SHP77 (cell line): Measurements from ENCODE around the gene MAP3K20.
"Not testable (repeated sequence)": the region's sequence is repeated elsewhere in the genome, so short reads cannot be mapped to it uniquely, and the experiment has no call there.

ENCODE experiments used
- DNase-seq, 2 experiments: peaks; one replicate each; lab custom pipeline; 2025; lab: John Stamatoyannopoulos, UW

MAP3K20 gene

DNA sequence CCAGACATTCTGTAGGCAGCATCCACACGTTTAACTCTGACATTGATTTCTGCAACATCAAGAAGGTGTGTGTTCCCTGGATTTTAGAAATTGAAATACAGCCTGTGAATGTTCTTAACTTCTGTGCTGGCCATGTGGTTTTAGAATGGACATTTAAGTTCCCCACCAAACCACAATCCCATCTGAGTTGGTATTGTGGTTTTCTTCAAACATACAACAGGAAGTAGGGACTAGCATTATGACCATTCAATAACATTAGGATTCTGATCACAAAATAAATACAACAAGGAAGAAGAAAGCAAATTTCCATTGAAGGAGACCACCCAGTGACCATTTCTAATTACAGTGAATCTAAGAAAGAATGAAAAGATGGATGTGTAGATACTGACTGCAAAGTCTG lies 51.2 kb downstream of the MAP3K20 start:
- DNase-seq, result no peak

DNA sequence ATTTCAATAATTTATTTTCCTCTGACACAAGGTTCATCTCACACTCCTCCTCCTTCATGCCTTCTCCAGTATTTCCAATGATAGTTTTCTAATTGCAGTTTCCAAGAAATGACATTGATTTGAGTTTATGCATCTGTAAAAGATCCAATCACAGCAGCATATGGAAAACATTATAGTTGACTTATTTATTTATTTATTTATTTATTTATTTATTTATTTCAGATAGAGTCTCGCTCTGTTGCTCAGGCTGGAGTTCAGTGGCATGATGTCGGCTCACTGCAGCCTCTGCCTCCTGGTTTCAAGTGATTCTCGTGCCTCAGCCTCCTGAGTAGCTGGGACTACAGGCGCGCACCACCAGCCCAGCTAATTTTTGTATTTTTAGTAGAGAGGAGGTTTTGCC lies 52.5 kb downstream of the MAP3K20 start:
- DNase-seq, result not testable (repeated sequence)

DNA sequence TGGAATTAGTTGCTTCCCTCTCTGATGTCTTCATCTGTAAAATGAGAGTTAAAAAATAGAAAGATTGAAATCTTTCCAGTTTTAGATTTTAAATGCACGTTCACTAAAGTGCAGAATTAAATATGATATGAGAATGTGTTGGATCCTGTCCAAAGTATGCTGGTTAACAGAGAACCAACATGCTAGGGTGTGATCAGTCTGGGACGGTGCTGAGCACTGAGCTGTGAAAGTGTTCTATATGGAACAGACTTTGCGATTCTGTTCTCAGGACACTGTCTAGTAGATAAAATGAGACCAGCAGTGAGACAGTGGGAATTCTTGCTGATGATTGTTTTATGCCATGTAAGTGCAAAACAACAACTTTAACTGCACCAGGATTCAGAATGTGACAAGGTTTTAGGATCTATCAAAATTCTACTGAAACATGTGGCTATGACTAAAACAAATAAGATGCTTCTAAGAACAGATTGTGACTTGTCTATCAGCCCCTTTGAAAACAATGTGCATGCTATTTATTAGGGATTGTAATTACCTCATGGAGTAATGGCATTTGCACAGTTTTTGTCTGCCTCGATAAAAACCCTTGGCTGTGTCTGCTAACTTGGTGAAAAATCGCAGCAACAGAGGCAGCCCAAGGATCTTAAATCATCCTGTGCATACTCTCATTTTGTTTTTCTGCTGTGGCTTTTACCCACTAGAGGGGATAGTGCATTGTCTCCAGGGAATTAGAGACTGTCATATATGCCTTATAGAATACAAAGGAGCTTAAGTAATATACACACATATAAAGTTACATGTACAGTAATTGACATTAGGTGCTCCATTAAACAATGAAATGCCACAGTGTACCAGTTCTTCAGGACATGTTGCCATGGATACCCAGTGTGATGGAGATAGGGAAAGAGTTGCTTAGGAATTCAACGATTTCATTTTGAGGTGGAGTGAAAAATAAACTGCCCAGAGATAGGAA lies 55.1 kb downstream of the MAP3K20 start:
- DNase-seq, result no peak

DNA sequence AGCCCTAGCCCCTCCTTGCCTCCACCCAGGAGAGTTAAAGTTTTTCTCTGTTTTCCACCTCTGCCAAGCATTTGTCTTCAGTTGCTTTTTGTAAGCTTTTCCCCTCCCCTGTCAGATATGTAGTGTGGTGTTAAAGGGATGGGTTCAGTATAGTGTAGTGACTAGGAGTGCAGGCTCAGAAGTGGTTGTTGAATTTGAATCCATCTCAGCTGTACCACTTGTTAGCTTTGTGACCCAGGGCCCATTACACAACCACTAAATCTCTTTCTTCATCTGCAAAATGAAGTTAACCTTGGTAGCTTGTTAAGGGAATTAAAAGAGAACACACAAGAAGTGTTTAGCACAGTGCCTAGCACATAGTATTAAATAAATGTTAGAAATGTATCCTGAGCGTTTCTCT lies 56.9 kb downstream of the MAP3K20 start:
- no peak for DNase-seq

DNA sequence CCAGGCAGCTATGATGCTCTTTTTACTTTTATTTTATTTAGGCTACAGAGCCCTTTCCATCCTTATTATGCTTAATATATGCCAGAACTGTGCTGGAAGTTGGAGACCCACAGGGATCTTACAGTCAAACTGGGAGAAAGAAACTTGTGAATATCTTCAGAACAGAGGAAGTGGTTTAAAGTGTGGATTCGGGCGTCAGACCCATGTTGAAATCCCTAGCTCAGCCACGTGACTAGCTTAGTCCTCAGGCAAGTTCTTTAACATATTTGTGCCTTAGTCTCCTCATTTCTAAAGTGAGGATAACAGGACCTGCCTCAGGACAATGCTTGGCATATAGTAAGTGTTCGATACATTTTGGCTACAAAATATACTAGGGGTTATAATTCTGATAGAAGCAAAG lies 59.1 kb downstream of the MAP3K20 start:
- DNase-seq, result no peak

DNA sequence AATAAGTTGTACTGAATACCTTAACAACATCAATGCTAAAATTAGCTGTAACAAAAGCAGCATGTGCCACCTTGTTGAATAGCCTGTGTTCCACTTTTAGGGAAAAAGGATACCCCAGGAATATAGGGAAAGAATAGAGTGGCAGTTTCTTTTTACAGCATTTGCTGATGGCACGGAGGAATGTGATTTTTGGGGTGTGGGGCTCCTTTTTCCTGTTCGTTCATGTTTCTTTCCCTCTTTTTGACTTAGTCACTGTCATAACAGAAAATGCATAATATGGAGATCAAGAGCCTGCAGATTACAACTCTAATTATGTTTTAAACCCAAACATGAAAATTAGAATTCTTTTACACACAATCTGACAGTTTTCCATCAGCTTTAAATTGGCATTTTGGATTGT lies 60.4 kb downstream of the MAP3K20 start:
- DNase-seq, result no peak

DNA sequence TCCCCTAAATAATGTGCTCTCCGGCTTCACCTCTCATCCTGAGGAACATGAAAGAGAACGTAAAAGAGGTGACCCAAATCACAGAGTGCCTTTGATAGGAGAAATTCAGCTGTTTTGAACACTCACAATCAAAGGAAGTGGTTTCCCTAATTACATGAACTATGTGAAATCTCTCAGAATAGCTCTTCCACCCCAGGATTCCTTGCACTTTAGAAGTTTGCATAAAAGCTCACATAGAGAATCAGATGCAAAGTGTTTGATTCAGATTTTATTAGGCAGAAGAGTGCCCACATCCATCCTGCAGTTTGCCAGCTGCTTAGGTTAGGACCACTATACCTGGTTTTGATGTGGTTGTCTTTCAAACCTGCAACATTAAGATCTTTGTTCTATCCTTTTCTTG lies 61.0 kb downstream of the MAP3K20 start:
- no peak for DNase-seq

DNA sequence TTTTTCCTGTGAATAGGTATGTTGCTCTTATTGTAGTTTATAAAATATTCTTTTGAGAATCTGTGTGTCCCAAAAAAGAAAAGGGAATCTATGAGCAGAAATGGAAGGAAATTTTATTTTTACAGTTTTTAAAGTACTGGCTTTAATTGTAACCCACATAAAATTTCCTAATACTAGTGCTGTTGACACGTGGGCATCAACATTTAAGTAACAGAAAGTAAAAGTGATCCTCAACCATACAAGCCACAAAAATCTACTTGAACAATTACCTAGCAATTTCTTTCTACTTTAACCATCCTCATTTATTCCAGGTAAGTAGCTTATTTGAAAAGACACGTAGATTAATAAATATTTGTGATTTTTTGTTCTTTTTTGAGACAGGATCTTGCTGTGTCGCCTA lies 62.0 kb downstream of the MAP3K20 start:
- no peak for DNase-seq

DNA sequence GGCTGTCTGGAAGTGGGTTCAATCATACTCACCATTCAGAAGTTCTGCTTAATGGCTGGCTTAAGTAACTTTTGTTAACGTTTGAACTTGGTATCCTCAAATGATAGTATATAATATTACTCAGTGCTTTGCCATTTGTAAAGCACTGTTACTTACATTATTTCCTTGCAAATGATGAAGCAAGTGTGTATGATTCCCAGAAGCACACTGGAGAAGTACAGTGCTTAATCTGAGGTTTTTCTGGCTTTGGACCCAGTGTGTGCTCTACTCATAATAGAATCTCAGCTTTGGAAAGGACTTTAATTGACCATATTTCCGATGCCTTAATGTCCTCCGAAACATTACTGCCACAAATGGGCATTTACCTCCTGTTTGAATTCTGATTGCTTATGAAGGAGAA lies 63.3 kb downstream of the MAP3K20 start:
- no peak for DNase-seq

DNA sequence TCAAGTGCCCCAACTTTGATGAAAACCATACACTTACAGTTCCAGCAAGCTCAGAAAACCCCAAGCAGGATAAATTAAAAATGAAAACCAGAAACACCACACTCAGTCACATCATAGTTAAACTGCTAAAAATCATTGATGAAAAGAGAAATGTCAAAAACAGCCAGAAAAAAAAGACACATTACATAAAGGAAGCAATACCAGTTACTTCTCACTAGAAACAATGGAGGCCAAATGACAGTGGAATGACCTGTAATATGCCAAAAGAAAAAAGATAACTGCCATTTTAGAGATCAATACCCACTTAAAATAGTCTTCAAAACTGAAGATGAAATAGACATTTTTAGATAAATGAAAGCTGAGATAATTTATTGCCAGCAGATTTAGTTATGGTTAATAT lies 66.0 kb downstream of the MAP3K20 start:
- DNase-seq, result no peak

DNA sequence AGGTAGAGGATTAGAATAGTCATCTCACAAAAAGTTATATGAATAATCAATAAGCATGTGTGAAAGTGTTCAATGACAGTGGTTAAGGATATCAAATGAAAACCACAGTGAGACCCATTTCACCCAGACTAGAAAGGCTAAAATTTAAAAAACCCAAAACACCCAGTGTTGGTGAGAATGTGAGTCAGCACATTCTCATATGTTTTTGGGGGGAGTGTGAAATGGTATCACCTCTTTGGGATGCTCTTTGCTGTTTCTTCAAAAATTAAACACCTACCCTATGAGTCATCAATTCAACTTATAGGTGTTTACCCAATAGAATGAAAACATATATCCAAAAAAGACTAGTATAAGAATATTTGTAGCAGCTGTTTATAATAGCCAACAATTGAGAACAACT lies 69.8 kb downstream of the MAP3K20 start:
- DNase-seq, result no peak

DNA sequence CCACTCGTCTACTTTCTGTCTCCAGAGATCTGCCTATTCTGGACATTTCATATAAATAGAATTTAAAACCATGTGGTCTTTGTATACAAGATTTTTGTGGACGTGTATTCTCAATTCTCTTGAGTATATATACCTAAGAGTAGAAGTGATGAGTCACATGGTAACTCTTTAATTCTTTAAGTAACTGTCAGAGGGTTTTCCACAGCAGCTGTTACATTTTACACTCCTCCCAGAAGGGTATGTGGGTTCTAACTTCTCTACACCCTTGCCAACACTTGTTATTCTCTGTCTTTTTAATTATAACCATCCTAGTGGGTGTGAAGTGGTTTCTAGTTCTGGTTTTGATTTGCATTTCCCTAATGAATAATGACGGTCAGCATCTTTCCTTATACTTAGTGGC lies 70.9 kb downstream of the MAP3K20 start:
- DNase-seq, result no peak

DNA sequence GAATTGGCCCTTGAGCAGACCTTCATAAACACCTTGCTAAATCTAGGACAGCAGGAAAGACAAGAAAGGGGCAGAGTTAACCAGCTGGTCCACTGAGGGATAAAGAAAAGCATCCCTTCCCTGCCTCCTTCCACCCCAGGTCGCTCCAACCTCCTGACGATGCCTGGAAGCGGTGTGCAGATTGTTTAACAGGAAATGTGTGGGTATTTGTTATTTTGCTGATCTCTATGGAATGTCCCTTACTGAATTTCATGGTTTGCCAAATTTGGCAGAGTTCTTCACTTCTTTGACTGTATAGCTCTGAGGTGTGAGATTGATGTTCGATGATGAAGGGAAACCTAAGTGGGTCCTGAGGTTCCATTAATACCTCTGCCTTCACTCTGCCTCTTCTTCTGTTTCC lies 72.9 kb downstream of the MAP3K20 start:
- DNase-seq, result no peak

DNA sequence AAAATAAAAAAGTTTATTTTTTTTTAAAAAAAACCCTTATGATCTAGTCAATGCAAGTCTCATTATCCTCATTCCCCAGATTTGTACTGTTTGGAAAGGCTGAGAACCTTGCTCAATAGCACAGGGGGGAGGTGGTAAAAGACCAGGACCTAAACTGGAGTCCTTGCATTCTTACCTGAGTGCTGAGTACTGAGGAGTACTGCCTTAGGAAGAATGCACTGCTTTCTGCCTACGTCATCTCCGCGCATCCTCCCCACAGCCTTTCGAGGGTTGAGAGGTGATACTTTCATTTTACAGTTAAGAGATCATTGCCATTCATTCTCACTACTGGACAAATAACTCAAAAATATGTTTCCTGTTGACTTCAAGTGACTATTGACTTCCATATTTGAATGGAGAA lies 73.8 kb downstream of the MAP3K20 start:
- DNase-seq, result no peak

DNA sequence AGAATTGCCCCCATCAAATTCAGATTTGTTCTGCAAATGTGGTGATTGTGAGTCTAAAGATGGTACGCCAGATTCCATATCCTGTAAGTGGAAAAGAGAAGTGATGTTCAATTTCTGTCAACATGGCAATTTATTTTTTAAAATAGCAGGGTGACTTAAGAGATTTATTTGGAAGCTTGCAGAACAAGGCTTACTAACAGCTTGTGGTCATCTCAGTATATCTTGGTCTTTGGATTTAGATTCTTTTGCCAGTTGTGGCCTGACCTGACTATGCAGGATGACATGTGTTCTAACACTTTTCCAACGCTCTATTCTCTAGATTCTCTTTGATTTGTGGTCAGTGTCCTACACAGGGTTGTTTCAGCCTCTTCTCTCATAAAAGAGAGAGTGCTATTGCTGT lies 74.4 kb downstream of the MAP3K20 start:
- DNase-seq, result no peak

DNA sequence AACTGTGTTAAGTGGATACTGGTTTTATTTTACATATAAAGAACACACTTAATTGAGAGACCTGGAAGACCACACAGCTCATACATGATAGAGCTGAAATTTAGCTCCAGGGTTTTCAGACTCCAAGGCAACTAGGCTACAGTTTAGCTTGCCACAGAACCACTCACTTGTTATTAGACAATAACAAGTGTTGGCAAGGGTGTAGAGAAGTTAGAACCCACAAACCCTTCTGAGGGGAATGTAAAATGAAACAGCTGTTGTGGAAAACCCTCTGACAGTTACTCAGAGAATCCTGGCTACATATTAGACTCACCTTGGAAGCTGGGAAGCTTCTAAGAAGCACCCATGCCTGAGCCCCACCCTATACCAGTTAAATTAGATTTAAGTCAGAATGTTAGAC lies 75.3 kb downstream of the MAP3K20 start:
- no peak for DNase-seq

DNA sequence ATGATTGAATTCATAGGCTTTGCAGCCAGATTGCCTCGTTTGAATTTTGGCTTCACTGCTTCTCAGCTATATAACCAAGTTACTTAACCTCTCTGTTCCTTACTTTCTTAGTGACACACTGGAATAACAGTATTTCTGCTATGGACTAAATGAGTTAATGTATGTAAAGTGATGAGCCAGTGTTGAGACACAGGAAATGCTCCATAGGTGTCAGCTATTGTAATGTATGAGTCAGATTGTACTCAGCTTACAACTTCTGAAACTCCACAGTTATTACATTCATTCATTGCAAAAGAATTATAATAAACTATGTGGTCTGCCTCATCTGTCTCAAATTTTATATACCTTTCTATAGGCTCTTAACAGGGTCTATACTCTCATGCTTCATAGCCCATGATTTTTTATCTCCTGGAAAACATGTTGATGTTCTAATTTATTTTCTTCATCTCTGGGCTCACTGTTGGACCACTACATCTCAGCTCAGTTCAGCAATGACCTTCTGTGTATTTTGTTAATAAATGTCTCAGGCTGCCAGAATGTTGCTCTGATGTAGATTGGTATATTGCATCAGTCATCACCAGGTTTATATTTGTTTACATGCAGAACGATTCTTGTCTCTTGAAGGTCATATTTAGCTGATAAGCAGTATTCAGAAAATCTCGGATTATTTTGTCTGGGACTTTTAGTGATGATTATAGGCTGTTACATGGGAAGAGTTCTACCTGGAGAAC lies 76.2 kb downstream of the MAP3K20 start:
- DNase-seq, result no peak

DNA sequence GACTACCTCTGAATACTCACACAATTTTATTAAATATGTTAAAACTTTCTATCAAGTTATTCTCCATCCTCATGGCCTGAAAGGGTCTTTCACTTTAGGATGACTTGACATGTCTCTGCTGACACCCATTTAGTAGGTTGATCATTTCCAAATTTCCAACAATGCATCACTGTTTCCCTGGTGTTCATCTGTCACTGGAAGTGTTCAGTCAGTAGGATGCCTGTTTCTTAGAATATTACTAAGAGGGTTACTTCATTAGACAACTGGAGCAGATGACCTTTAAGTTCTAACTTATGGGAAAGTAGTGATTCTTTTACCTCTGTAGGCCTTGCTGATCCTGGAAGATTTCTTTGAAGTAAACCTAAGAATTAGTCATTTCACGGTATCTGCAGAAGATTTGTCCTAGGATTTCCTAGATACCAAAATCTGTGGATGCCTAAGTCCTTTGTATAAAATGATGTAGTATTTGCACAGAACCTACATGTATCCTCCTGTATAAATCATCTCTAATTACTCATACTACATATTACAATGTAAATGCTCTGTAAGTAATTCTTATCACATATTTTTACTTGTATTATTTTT lies 77.7 kb downstream of the MAP3K20 start:
- DNase-seq, result no peak

DNA sequence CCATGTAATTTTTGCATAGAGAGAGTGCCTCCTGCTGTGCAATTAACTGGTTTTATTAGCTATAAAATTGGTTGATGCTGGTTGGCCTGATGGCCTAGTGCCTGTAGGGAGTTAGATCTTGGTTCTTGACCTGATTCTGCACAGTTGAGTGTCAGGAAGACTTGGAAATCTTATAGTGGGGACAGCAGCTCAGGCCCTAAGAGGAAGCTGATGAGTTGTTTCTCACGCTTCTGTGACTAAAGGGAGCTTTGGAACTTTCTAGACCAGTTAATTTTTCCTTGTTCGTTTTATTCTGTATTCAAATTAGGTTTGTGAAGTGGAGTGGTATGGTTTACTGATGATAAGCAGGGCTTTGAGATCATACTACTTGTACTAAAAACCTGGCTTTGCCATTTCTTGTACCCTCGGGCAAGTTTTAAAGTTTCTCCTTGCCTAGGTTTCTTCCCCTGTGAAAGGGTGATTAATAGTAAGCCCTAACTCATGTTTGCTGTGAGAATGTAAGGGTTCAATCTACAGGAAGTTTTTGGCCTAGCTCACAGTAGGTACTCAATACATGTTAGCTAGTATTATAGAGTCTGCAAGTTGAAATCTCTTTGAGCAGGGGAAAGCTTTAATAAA lies 82.1 kb downstream of the MAP3K20 start:
- DNase-seq, result no peak

DNA sequence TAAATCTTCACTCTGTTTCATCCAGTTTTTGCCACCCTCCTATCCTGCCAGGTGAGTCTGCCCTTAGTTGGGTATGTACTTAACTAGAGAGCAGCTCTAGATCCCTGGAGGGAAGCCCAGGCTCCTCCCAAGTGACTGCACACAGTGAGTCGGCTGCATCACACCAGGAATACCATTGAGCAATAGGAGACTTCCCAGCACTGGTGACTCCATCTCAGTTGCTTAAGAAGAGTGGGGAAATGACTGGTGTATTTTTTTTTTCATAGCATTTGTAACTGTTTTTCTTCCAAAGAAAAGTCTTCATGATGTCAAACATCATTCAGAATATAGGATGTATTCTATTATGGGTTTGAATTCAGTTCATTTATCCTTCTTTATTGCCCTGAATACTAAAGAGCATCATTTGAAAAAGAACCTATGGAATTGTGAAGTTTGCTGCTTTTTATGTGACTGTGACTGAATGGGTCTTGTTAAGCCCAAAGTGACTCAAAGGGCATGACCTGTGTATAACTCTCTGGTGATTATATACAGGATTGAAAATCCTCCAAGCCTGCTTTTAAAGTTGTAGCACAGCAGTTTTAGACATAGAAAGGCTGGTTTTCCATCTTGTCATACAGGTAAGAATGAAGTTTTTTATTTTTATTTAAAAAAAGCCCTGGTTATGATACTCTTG lies 84.3 kb downstream of the MAP3K20 start:
- DNase-seq, result no peak

DNA sequence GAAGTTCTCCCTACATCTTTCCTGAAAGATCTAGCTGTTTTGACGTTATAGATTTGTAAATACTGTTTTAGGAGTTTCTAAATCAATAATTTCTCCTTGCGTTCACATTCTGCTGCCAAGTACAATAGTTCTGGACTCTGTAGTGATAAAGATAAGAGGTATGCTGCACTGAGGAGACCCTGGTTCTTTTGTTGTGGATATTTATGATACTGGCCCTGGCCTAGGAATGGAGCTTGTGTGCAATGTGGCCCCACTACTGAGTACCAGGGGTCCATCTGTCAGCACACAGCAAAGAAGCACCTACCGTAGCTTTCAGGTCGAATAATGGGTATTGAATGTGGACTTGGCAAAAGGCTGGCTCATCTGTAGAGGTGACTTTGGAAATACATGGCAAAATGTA lies 85.0 kb downstream of the MAP3K20 start:
- no peak for DNase-seq

DNA sequence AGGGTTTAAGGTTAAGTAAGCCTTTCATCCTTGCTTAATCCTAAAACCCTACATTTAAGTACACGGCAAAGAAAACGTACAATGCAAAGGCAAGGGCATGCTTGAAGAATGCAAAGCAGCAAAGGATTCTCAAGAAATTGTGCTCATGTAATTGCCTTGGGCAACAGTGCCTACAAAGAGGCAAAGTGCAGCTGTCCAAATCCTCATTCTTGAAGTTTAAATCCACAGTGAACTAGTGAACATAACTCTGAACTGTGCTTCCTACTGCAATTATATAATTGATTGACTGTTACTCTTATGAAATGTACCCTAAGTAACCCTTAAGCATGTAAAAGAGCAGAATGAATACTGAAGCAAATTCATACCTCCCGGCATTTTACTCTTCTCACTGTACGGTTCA lies 85.4 kb downstream of the MAP3K20 start:
- DNase-seq, result no peak
